Ovary (tissue), 9 donors: Measurements from ENCODE around the gene LRMDA. TPM values are rescaled to one million over a fixed set of nuclear protein-coding genes. Genes with fewer than 3 reads are reported as not detected.
A peak's percentile ranks its signal among the peaks of the same experiment; 100 is the strongest.

Experiments
- DNase-seq, 5 donors: peaks; one replicate each; pipeline ENCODE4 v3.0.0-alpha.2; 2019 to 2020
- H3K27ac ChIP-seq, 2 donors: fragments of 200-600 bp; one replicate each; pipeline versions ENCODE4 v1.5.1 to v1.8.0; 2019 to 2022
- H3K27me3 ChIP-seq: fragments of 200-600 bp; one replicate; pipeline ENCODE4 v1.8.0; 2022
- H3K36me3 ChIP-seq: fragments of 200-600 bp; sonication (generic); one replicate; pipeline ENCODE4 v1.5.1; 2019
- H3K4me1 ChIP-seq: one replicate; pipeline ENCODE4 v1.8.1; 2013; ENCODE audit warnings: mild to moderate bottlenecking, moderate library complexity; ENCODE audit not compliant: insufficient read depth
- H3K4me3 ChIP-seq: fragments of 200-600 bp; sonication (generic); one replicate; pipeline ENCODE4 v1.5.1; 2017
- H3K9me3 ChIP-seq, 2 donors: fragments of 200-600 bp in 1 of 2; sonication (generic) in 1 of 2; one replicate each; pipeline versions ENCODE4 v1.5.1 to v1.8.1; 2013 to 2019; ENCODE audit warnings: mild to moderate bottlenecking in 1 of 2, moderate library complexity in 1 of 2
- CTCF ChIP-seq, 3 donors: fragments of 450-650 bp in 2 of 3; fragments of 200-600 bp in 1 of 3; IDR thresholded peaks; one replicate each; pipeline versions ENCODE4 v1.5.1 to v1.8.0; 2016 to 2022; ENCODE audit warnings: antibody characterized with exemption in 3 of 3, mild to moderate bottlenecking in 1 of 3
- EP300 ChIP-seq: sonication (generic); formaldehyde crosslinking; IDR thresholded peaks from one replicate; pipeline ENCODE4 v1.6.1; 2017; ENCODE audit warnings: antibody characterized with exemption
- POLR2A ChIP-seq: fragments of 450-650 bp; IDR thresholded peaks from one replicate; pipeline ENCODE4 v1.6.1; 2017; ENCODE audit warnings: antibody characterized with exemption, mild to moderate bottlenecking, moderate library complexity
- WGBS, 3 donors: extraction: QIAGEN DNeasy Blood & Tissue Kit in 1 of 3; methylation state at CpG; one replicate each; pipeline versions ENCODE4 v1.1.5 to v1.1.7; 2013 to 2017; 5-methylcytosine and 5-hydroxymethylcytosine counted together
- intact Hi-C, 4 donors: fragments of 100-400 bp; cut with DNase I; formaldehyde crosslinking; loops; one replicate each; pipeline versions ENCODE4 v1.11.0 to v1.15.1; 2022 to 2023
- polyA plus RNA-seq, 2 donors: library from polyadenylated mRNA; stranded (reverse); fragments of 200-250 nt in 1 of 2; fragments of 350-450 nt in 1 of 2; fragmentation: Illumina TruSeq in 1 of 2; extraction: RNeasy Lipid Tissue Mini Kit (QIAGEN cat#74804) in 1 of 2; gene quantifications; one replicate each; pipeline ENCODE4 v1.2.3, GENCODE V29; 2013 to 2014
- total RNA-seq, 7 donors: library from RNA; depleted of rRNA in 2 of 7; stranded (reverse); fragments of >200 nt in 2 of 7; fragmentation: NEBNext Ultra II Directional in 3 of 7; extraction: Animal tissue kit (Norgen Biotek cat#: 25700) in 3 of 7; gene quantifications; one replicate each; pipeline versions ENCODE4 v1.1.0 to v1.2.4, GENCODE V29; 2016 to 2023
- donor health status: DM: no; HTN: no; CAD: no; lungs with moderate emphysema.
- donor health status: DM: no; HTN: no; CAD: no.
- donor health status: Bipolar disorder and iron deficiency.
- donor health status: DM: yes; HTN: yes; CAD: no.
- donor health status: DM: no; HTN: no; CAD: no.
- donor health status: DM: yes; HTN: yes; CAD: no.

The LRMDA gene
- total and polyA plus RNA-seq, 9 donors: 14.8 to 30.7 (median 22.9) TPM

- no peak for DNase-seq
- intact Hi-C loops: no loop called here
- Histone ChIP-seq H3K27me3 (no peaks in the 10 kb centered on the region), H3K36me3 (no peaks in the 10 kb centered on the region), H3K9me3 (no peaks in the 10 kb centered on the region), H3K4me1 (no peaks in the 10 kb centered on the region), H3K4me3 (no peak overlapping the region), H3K27ac (no peak overlapping the region)
- no peak for TF ChIP-seq CTCF (IDR thresholded peaks at IDR 0.05)
- TF ChIP-seq POLR2A: no peak
- 70 to 77% (median 74%) methylated on average over 4 of the region's 4 CpGs for WGBS, 3 donors
Observed at GRCh38 chr10:75709245-75709644, 277.8 kb downstream of the LRMDA start.

GRCh38 chr10:75709811-75710210, 278.4 kb downstream of the LRMDA start:
- 92 to 94% (median 93%) methylated on average over 3 of the region's 3 CpGs for WGBS, 3 donors
- TF ChIP-seq POLR2A (no peak), EP300 (no peak), CTCF (IDR thresholded peaks at IDR 0.05) (no peak)
- Histone ChIP-seq H3K27ac (no peak overlapping the region), H3K27me3 (no peaks in the 10 kb centered on the region), H3K4me3 (no peak overlapping the region), H3K4me1 (no peaks in the 10 kb centered on the region), H3K36me3 (no peaks in the 10 kb centered on the region), H3K9me3 (no peaks in the 10 kb centered on the region)
- no peak for DNase-seq
- intact Hi-C loops: no loop called here

GRCh38 chr10:75712242-75712880, 280.9 kb downstream of the LRMDA start:
- Histone ChIP-seq H3K36me3 (no peaks in the 10 kb centered on the region), H3K4me1 (no peaks in the 10 kb centered on the region), H3K9me3 (no peaks in the 10 kb centered on the region), H3K4me3 (no peak overlapping the region), H3K27me3 (no peaks in the 10 kb centered on the region), H3K27ac (no peak overlapping the region)
- intact Hi-C loops: no loop called here
- DNase-seq: peak in 2 of 5 donors; percentile 13 to 20
- TF ChIP-seq CTCF (IDR thresholded peaks at IDR 0.05) (no peak), EP300 (no peak), POLR2A (no peak)
- WGBS, 3 donors: 43 to 73% (median 53%) methylated on average over 22 of the region's 22 CpGs

GRCh38 chr10:75716506-75716905, 285.1 kb downstream of the LRMDA start:
- no peaks in the 10 kb centered on the region for H3K27me3 ChIP-seq
- H3K4me1 ChIP-seq: no peaks in the 10 kb centered on the region
- TF ChIP-seq EP300 (no peak), CTCF (IDR thresholded peaks at IDR 0.05) (no peak), POLR2A (no peak)
- WGBS, 3 donors: 92 to 94% (median 94%) methylated on average over 3 of the region's 3 CpGs
- intact Hi-C loops: no loop called here
- H3K27ac ChIP-seq: no peak overlapping the region
- H3K36me3 ChIP-seq: no peaks in the 10 kb centered on the region
- no peaks in the 10 kb centered on the region for H3K9me3 ChIP-seq
- no peak overlapping the region for H3K4me3 ChIP-seq
- DNase-seq: no peak
